GM12878 (cell line): ENCODE measurements around the gene CD82. TPM values are rescaled to one million over a fixed set of nuclear protein-coding genes. Genes with fewer than 3 reads are reported as not detected.

ENCODE experiments used
- ATAC-seq: fragments of 200-7000 bp; cut with Tn5 transposase; 3 replicates; pipeline ENCODE4 v1.9.1; 2020; ENCODE audit warnings: mild to moderate bottlenecking, moderate library complexity
- BruUV-seq: library from RNA; stranded (reverse); fragments of 400-500 nt; replicated peaks from 2 replicates; lab custom pipeline; 2021; lab: Mats Ljungman, UMichigan
- CTCF ChIA-PET: fragments of 300-600 bp; sonication (Branson Sonifier 250); formaldehyde crosslinking; extraction: SDS; loops from one replicate; lab custom pipeline; 2021; ENCODE audit warnings: inconsistent platforms; lab: Yijun Ruan, JAX
- POLR2A ChIA-PET: fragments of 350-600 bp; formaldehyde crosslinking; extraction: SDS; loops from one replicate; lab custom pipeline; 2021; ENCODE audit warnings: inconsistent platforms; lab: Charles Lee
- RAD21 ChIA-PET: fragments of 300-600 bp; sonication (Branson Sonifier 250); formaldehyde crosslinking; loops from one replicate; lab custom pipeline; 2023; ENCODE audit warnings: antibody characterized with exemption; ENCODE audit not compliant: unreplicated experiment; lab: Charles Lee
- SMC1A ChIA-PET: fragments of 300-600 bp; sonication (Branson Sonifier 250); formaldehyde crosslinking; loops from one replicate; lab custom pipeline; 2023; ENCODE audit not compliant: unreplicated experiment, uncharacterized antibody; lab: Charles Lee
- DNase-seq: peaks from one replicate; pipeline ENCODE4 v3.0.0-alpha.2; 2011; ENCODE audit warnings: low read depth, low spot score
- FAIRE-seq: peaks from 3 replicates; lab custom pipeline; 2011; peaks lifted over from hg19 to GRCh38; lab: Jason Lieb, UNC
- H2AFZ ChIP-seq: 2 replicates; pipeline ENCODE4 v1.6.0; 2011; ENCODE audit warnings: low read depth, low read length, control low read depth; ENCODE audit not compliant: control insufficient read depth
- H3K27ac ChIP-seq: 2 replicates; pipeline ENCODE4 v1.5.1; 2011; ENCODE audit warnings: control low read depth; ENCODE audit not compliant: control insufficient read depth, insufficient read depth
- H3K27me3 ChIP-seq, 2 experiments: replicated peaks in 1 of 2; 2 replicates each; pipeline versions ENCODE4 v1.6.0 to v1.6.1; 2011; ENCODE audit warnings: low read length in 1 of 2; ENCODE audit not compliant: control insufficient read depth in 2 of 2, insufficient read depth in 2 of 2
- H3K36me3 ChIP-seq, 2 experiments: 2 replicates each; pipeline ENCODE4 v1.5.1; 2011; ENCODE audit warnings: low read length in 1 of 2; ENCODE audit not compliant: control insufficient read depth in 2 of 2, insufficient read depth in 2 of 2
- H3K4me1 ChIP-seq: 2 replicates; pipeline ENCODE4 v1.6.1; 2011; ENCODE audit warnings: mild to moderate bottlenecking, low read length, moderate library complexity, mixed read lengths; ENCODE audit not compliant: control insufficient read depth, insufficient read depth
- H3K4me2 ChIP-seq: 2 replicates; pipeline ENCODE4 v1.6.0; 2011; ENCODE audit warnings: control low read depth; ENCODE audit not compliant: control insufficient read depth, insufficient read depth
- H3K4me3 ChIP-seq: fragments of 200-600 bp; sonication (generic); 2 replicates; pipeline ENCODE4 v1.5.1; 2016
- H3K79me2 ChIP-seq: 2 replicates; pipeline ENCODE4 v1.6.0; 2011; ENCODE audit warnings: low read length; ENCODE audit not compliant: control insufficient read depth, insufficient read depth
- H3K9ac ChIP-seq: 2 replicates; pipeline ENCODE4 v1.8.0; 2011; ENCODE audit warnings: low read length, control low read depth, mixed read lengths; ENCODE audit not compliant: control insufficient read depth, insufficient read depth
- H3K9me3 ChIP-seq: replicated peaks from 3 replicates; pipeline ENCODE4 v1.5.1; 2011; ENCODE audit warnings: mild to moderate bottlenecking, low read length; ENCODE audit not compliant: control insufficient read depth, insufficient read depth
- H4K20me1 ChIP-seq: 2 replicates; pipeline ENCODE4 v1.6.0; 2011; ENCODE audit not compliant: control insufficient read depth, insufficient read depth
- ATF7 ChIP-seq: fragments of 450-650 bp; IDR thresholded peaks from 2 replicates; pipeline ENCODE4 v1.6.1; 2016; ENCODE audit warnings: low read depth, mild to moderate bottlenecking
- CHD4 ChIP-seq: fragments of 200-600 bp; sonication (generic); IDR thresholded peaks from 2 replicates; pipeline ENCODE4 v1.6.1; 2016; ENCODE audit warnings: mild to moderate bottlenecking
- CREM ChIP-seq: IDR thresholded peaks from 2 replicates; pipeline ENCODE4 v1.6.1; 2014; ENCODE audit warnings: antibody characterized with exemption, low read depth
- EP300 ChIP-seq, 2 experiments: fragments of 150-350 bp in 1 of 2; IDR thresholded peaks; 2 replicates each; pipeline ENCODE4 v1.6.1; 2011 to 2012; ENCODE audit warnings: low read depth in 2 of 2, low read length in 2 of 2, borderline replicate concordance in 1 of 2, improper control_type of control experiment in 1 of 2, inconsistent platforms in 1 of 2; ENCODE audit not compliant: control insufficient read depth in 1 of 2
- JUNB ChIP-seq: IDR thresholded peaks from 2 replicates; pipeline ENCODE4 v1.6.1; 2016; ENCODE audit warnings: antibody characterized with exemption, mild to moderate bottlenecking
- JUND ChIP-seq: IDR thresholded peaks from 2 replicates; pipeline ENCODE4 v1.6.1; 2012; ENCODE audit warnings: low read depth, mild to moderate bottlenecking, low read length, improper control_type of control experiment, moderate library complexity
- NFYB ChIP-seq: IDR thresholded peaks from 2 replicates; pipeline ENCODE4 v1.6.1; 2011; ENCODE audit warnings: low read depth, mild to moderate bottlenecking, low read length, improper control_type of control experiment, moderate library complexity; ENCODE audit not compliant: insufficient read depth
- PAX5 ChIP-seq: IDR thresholded peaks from 2 replicates; pipeline ENCODE4 v1.6.1; 2011; ENCODE audit warnings: low read depth, low read length, borderline replicate concordance
- SKIL ChIP-seq: fragments of 450-650 bp; IDR thresholded peaks from 2 replicates; pipeline ENCODE4 v1.6.1; 2017; ENCODE audit warnings: mild to moderate bottlenecking, low read depth, inconsistent platforms; ENCODE audit not compliant: poor library complexity, severe bottlenecking
- SPI1 ChIP-seq: IDR thresholded peaks from 2 replicates; pipeline ENCODE4 v1.6.1; 2011; ENCODE audit warnings: low read depth, mild to moderate bottlenecking, low read length, moderate library complexity, borderline replicate concordance; ENCODE audit not compliant: insufficient read depth
- YY1 ChIP-seq: IDR thresholded peaks from 2 replicates; pipeline ENCODE4 v1.6.1; 2011; ENCODE audit warnings: low read depth, mild to moderate bottlenecking, low read length
- ZBED1 ChIP-seq: IDR thresholded peaks from 2 replicates; pipeline ENCODE4 v1.6.1; 2016; ENCODE audit warnings: borderline replicate concordance
- ZNF207 ChIP-seq: fragments of 450-650 bp; IDR thresholded peaks from 2 replicates; pipeline ENCODE4 v1.6.1; 2014; ENCODE audit warnings: antibody characterized with exemption, mild to moderate bottlenecking, borderline replicate concordance
- WGBS: methylation state at CpG from one replicate; pipeline ENCODE4 v1.1.6; 2016; ENCODE audit warnings: low lambda C conversion rate; ENCODE audit not compliant: insufficient replicate concordance, insufficient coverage; ENCODE audit errors: missing lambda C conversion rate; 5-methylcytosine and 5-hydroxymethylcytosine counted together
- in situ Hi-C: fragments of 300-500 bp; cut with MboI; formaldehyde crosslinking; loops from 9 replicates; pipeline ENCODE4 v1.14.3; 2018; ENCODE audit warnings: mixed read lengths
- intact Hi-C: fragments of 100-400 bp; cut with micrococcal nuclease; formaldehyde crosslinking; loops from one replicate; pipeline ENCODE4 v1.14.2; 2022; ENCODE audit not compliant: unreplicated experiment
- polyA plus RNA-seq, 11 experiments: library from polyadenylated mRNA; depleted of rRNA in 4 of 11; unstranded in 6 of 11; stranded (reverse) in 5 of 11; fragments of >200 nt; fragmentation: Nextera tagmentation in 4 of 11; fragmentation: Illumina TruSeq in 1 of 11; extraction: Ambion mirVana in 4 of 11; extraction: Trizol in 1 of 11; gene quantifications; 1 replicate in 1 of 11; 2 replicates in 10 of 11; pipeline versions ENCODE4 v1.2.1 to v1.2.3, GENCODE V29; 2011 to 2016; ENCODE audit warnings: inconsistent platforms in 2 of 11, missing spikeins in 2 of 11, low read depth in 1 of 11
- total RNA-seq, 4 experiments: library from RNA; depleted of rRNA in 3 of 4; stranded (reverse); fragments of >200 nt in 3 of 4; fragmentation: Illumina TruSeq in 1 of 4; extraction: Trizol in 1 of 4; gene quantifications; 2 replicates each; pipeline versions ENCODE4 v1.2.1 to v1.2.3, GENCODE V29; 2013 to 2021
- TF ChIP-seq, protein P1 (sequence below): IDR thresholded peaks from 2 replicates; pipeline ENCODE4 v1.6.1; 2011; ENCODE audit warnings: low read depth, low read length, improper control_type of control experiment, borderline replicate concordance

CD82 gene
- total and polyA plus RNA-seq, 10 of the 15 experiments (the other 5 are each of a cell fraction or from before 2014, with no cell fraction given): 5.2 to 180 (median 84.7) TPM

DNA sequence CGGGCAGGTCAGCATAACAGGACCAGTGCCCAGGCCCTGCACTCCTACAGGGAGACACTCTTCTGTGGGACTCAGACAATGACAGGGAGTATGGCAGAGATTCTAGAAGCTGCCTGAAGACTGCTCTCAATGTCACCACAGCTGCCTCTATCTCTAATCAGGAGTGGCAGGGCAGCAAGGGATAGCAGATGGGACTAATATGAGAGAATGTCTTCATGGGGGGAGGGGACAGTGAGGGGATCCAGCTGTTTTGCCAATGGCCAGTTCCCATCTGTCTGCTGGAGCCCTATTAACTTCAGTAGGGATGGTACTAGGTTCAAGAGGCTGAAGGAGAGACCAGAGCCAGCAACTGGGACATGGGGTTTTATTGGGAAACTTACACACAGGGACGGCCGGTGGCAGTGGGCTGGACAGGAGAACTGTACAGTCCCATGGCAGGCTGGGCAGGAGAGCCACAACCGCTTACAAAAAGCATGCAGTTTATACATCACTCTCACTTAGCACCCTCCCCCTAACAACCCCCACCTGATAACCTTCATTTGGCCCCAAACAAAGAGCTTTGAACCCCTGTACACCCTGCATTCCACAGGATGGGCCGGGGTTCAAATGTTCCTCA lies 2.5 kb upstream of the CD82 start:
- Histone ChIP-seq H3K27me3 (no peaks in the 10 kb centered on the region), H4K20me1 (no peaks in the 10 kb centered on the region)
- CTCF ChIA-PET: interaction anchor here (0.8 to 4.7 kb wide), 3 partner anchors 39 to 54 kb away, joined by 3 to 27 read pairs (median 17); no protein-coding TSS in a partner anchor
- intact Hi-C loops: loop anchor here (10.0 kb wide), 1 partner anchor 878 kb away; the partner anchor contains the start of gene HSD17B12
- no peak for TF ChIP-seq JUNB
- TF ChIP-seq CHD4: no peak
- TF ChIP-seq SKIL: no peak
- TF ChIP-seq JUND: no peak
- TF ChIP-seq ZNF207: no peak
- no peak for TF ChIP-seq SPI1
- TF ChIP-seq EP300 (IDR thresholded peaks at IDR 0.05; ENCODE audit: borderline replicate concordance in 1 of 2, control insufficient read depth in 1 of 2, low read depth in 2 of 2, low read length in 2 of 2): no peak
- no peak for TF ChIP-seq CREM
- TF ChIP-seq NFYB: no peak
- no peak for TF ChIP-seq YY1
- TF ChIP-seq ATF7: no peak
- TF ChIP-seq, protein P1, sequence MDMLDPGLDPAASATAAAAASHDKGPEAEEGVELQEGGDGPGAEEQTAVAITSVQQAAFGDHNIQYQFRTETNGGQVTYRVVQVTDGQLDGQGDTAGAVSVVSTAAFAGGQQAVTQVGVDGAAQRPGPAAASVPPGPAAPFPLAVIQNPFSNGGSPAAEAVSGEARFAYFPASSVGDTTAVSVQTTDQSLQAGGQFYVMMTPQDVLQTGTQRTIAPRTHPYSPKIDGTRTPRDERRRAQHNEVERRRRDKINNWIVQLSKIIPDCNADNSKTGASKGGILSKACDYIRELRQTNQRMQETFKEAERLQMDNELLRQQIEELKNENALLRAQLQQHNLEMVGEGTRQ: no peak
- no peak for TF ChIP-seq ZBED1
- TF ChIP-seq PAX5: no peak
- TF ChIP-seq, all 136 proteins: peak for 0
- ChIA-PET RAD21 (interaction anchor here (2.1 to 8.5 kb wide), 4 partner anchors 37 to 54 kb away, joined by 11 to 188 read pairs (median 73); no protein-coding TSS in a partner anchor), SMC1A (interaction anchor here (2.0 to 14.0 kb wide), 2 partner anchors 35 to 51 kb away, joined by 9 to 433 read pairs; no protein-coding TSS in a partner anchor), POLR2A (interaction anchor here (2.1 to 23.1 kb wide), 3 partner anchors 8 to 49 kb away, joined by 5 to 434 read pairs (median 289); no protein-coding TSS in a partner anchor)
- Histone ChIP-seq H3K4me1 (peaks cover 30% of the 10 kb centered on the region), H3K79me2 (peaks cover 25% of the 10 kb centered on the region), H3K9ac (no peak overlapping the region), H3K4me2 (no peak overlapping the region), H3K36me3 (no peaks in the 10 kb centered on the region), H3K9me3 (no peaks in the 10 kb centered on the region; the same call in 2 of the 3 replicates), H3K4me3 (no peak overlapping the region), H2AFZ (no peak overlapping the region), H3K27ac (no peak overlapping the region)
- BruUV-seq: no TSS peak
- 88% methylated on average over 5 of the region's 5 CpGs for WGBS
- in situ Hi-C loops: no loop called here
- ATAC-seq (no peak), DNase-seq (no peak), FAIRE-seq (no peak)
